ENCODE measurements around the gene HPSE2. TPM values are rescaled to one million over a fixed set of nuclear protein-coding genes. Genes with fewer than 3 reads are reported as not detected.

Gene HPSE2
- total RNA-seq, 1 experiment from 2014 or later: not detected

GRCh38 chr10:98611436-98611835 is 624.2 kb downstream of the HPSE2 start:
- TF ChIP-seq EZH2 (IDR thresholded peaks at IDR 0.05; ENCODE audit: low read depth): no peak
- TF ChIP-seq CTCF (conservative IDR thresholded peaks at IDR 0.05): no peak
- Histone ChIP-seq H3F3A (ENCODE audit: insufficient read depth, low read depth) (no peaks in the 10 kb centered on the region), H3K4me2 (no peak overlapping the region), H4K20me1 (ENCODE audit: insufficient read depth) (no peaks in the 10 kb centered on the region), H3K9me3 (ENCODE audit: insufficient read depth, low read depth) (no peaks in the 10 kb centered on the region), H3K4me3 (no peak overlapping the region), H3K4me1 (replicated peaks; ENCODE audit: insufficient read depth) (no peaks in the 10 kb centered on the region), H3K79me2 (ENCODE audit: low read depth) (no peaks in the 10 kb centered on the region), H3K9me2 (ENCODE audit: insufficient read depth) (no peaks in the 10 kb centered on the region), H3K36me3 (ENCODE audit: low read depth) (no peaks in the 10 kb centered on the region), H3K27me3 (ENCODE audit: insufficient read depth, low read depth) (peaks cover 16% of the 10 kb centered on the region; the same call in 1 of the 2 replicates), H2AFZ (no peak overlapping the region), H3K27ac (no peak overlapping the region)
- DNase-seq: no peak
- intact Hi-C loops (cut with micrococcal nuclease; ENCODE audit: unreplicated experiment): no loop called here
- CTCF ChIA-PET: no interaction called here
- POLR2A ChIA-PET (ENCODE audit: unreplicated experiment): no interaction called here
- no TSS peak for BruUV-seq (replicated peaks)

GRCh38 chr10:98610836-98611235 is 624.8 kb downstream of the HPSE2 start:
- ChIA-PET POLR2A (ENCODE audit: unreplicated experiment) (no interaction called here), CTCF (no interaction called here)
- Histone ChIP-seq H4K20me1 (ENCODE audit: insufficient read depth) (no peaks in the 10 kb centered on the region), H3K27me3 (ENCODE audit: insufficient read depth, low read depth) (peaks cover 16% of the 10 kb centered on the region; the same call in 1 of the 2 replicates), H3K9me2 (ENCODE audit: insufficient read depth) (no peaks in the 10 kb centered on the region), H3K4me1 (replicated peaks; ENCODE audit: insufficient read depth) (no peaks in the 10 kb centered on the region), H3F3A (ENCODE audit: insufficient read depth, low read depth) (no peaks in the 10 kb centered on the region), H3K79me2 (ENCODE audit: low read depth) (no peaks in the 10 kb centered on the region), H2AFZ (no peak overlapping the region), H3K27ac (no peak overlapping the region), H3K9me3 (ENCODE audit: insufficient read depth, low read depth) (no peaks in the 10 kb centered on the region), H3K4me3 (no peak overlapping the region), H3K4me2 (no peak overlapping the region), H3K36me3 (ENCODE audit: low read depth) (no peaks in the 10 kb centered on the region)
- intact Hi-C loops (cut with micrococcal nuclease; ENCODE audit: unreplicated experiment): no loop called here
- no peak for TF ChIP-seq EZH2 (IDR thresholded peaks at IDR 0.05; ENCODE audit: low read depth)
- no peak for TF ChIP-seq CTCF (conservative IDR thresholded peaks at IDR 0.05)
- BruUV-seq (replicated peaks): no TSS peak
- no peak for DNase-seq

- TF ChIP-seq CTCF (conservative IDR thresholded peaks at IDR 0.05) (no peak), EZH2 (IDR thresholded peaks at IDR 0.05; ENCODE audit: low read depth) (no peak)
- Histone ChIP-seq H3K9me2 (ENCODE audit: insufficient read depth) (no peaks in the 10 kb centered on the region), H3K27me3 (ENCODE audit: insufficient read depth, low read depth) (peaks cover 16% of the 10 kb centered on the region; the same call in 1 of the 2 replicates), H3F3A (ENCODE audit: insufficient read depth, low read depth) (no peaks in the 10 kb centered on the region), H3K36me3 (ENCODE audit: low read depth) (no peaks in the 10 kb centered on the region), H3K4me2 (no peak overlapping the region), H3K4me1 (replicated peaks; ENCODE audit: insufficient read depth) (no peaks in the 10 kb centered on the region), H4K20me1 (ENCODE audit: insufficient read depth) (no peaks in the 10 kb centered on the region), H3K27ac (no peak overlapping the region), H3K4me3 (no peak overlapping the region), H3K9me3 (ENCODE audit: insufficient read depth, low read depth) (no peaks in the 10 kb centered on the region), H3K79me2 (ENCODE audit: low read depth) (no peaks in the 10 kb centered on the region), H2AFZ (no peak overlapping the region)
- BruUV-seq (replicated peaks): no TSS peak
- ChIA-PET POLR2A (ENCODE audit: unreplicated experiment) (no interaction called here), CTCF (no interaction called here)
- intact Hi-C loops (cut with micrococcal nuclease; ENCODE audit: unreplicated experiment): no loop called here
- peak in 1 of 2 experiments; percentile 42 for DNase-seq
These were observed 625.4 kb downstream of the HPSE2 start for GRCh38 chr10:98610301-98610700.

Measured in PC-9 (cell line).